Gastroesophageal sphincter (tissue), 4 donors: Measurements from ENCODE around the gene DZIP1. TPM values are rescaled to one million over a fixed set of nuclear protein-coding genes. Genes with fewer than 3 reads are reported as not detected.

Source experiments
- ATAC-seq: fragments of 150-250 bp; one replicate; pipeline ENCODE4 v1.9.1; 2016; ENCODE audit warnings: mild to moderate bottlenecking, moderate library complexity
- H3K27ac ChIP-seq, 4 donors: fragments of 200-600 bp; sonication (generic) in 3 of 4; 1 replicate in 3 of 4; 2 replicates in 1 of 4; pipeline ENCODE4 v1.5.1; 2016 to 2019
- H3K27me3 ChIP-seq: fragments of 200-600 bp; sonication (generic); one replicate; pipeline ENCODE4 v1.5.1; 2019
- H3K36me3 ChIP-seq, 2 donors: fragments of 200-600 bp; sonication (generic); one replicate each; pipeline ENCODE4 v1.5.1; 2019; ENCODE audit warnings: control low read depth in 1 of 2
- H3K4me1 ChIP-seq, 3 donors: fragments of 200-600 bp; sonication (generic); 1 replicate in 2 of 3; 2 replicates in 1 of 3; pipeline ENCODE4 v1.5.1; 2016 to 2019; ENCODE audit warnings: control low read depth in 2 of 3
- H3K4me3 ChIP-seq, 2 donors: fragments of 200-600 bp; sonication (generic); one replicate each; pipeline ENCODE4 v1.5.1; 2019; ENCODE audit warnings: mild to moderate bottlenecking in 1 of 2, moderate library complexity in 1 of 2
- H3K9me3 ChIP-seq, 3 donors: fragments of 200-600 bp; sonication (generic); one replicate each; pipeline ENCODE4 v1.5.1; 2017 to 2019; ENCODE audit warnings: control low read depth in 2 of 3
- EP300 ChIP-seq: sonication (generic); formaldehyde crosslinking; IDR thresholded peaks from one replicate; pipeline ENCODE4 v1.6.1; 2017; ENCODE audit warnings: antibody characterized with exemption, mild to moderate bottlenecking
- POLR2A ChIP-seq, 2 donors: fragments of 450-650 bp; IDR thresholded peaks; one replicate each; pipeline ENCODE4 v1.6.1; 2017; ENCODE audit warnings: antibody characterized with exemption in 2 of 2, mild to moderate bottlenecking in 2 of 2, moderate library complexity in 1 of 2
- POLR2AphosphoS5 ChIP-seq: sonication (generic); formaldehyde crosslinking; IDR thresholded peaks from one replicate; pipeline ENCODE4 v1.6.1; 2017; ENCODE audit warnings: antibody characterized with exemption
- WGBS, 2 donors: methylation state at CpG; one replicate each; pipeline ENCODE4 v1.1.5; 2018; ENCODE audit warnings: low coverage in 1 of 2; 5-methylcytosine and 5-hydroxymethylcytosine counted together
- total RNA-seq, 4 donors: library from RNA; depleted of rRNA; stranded (reverse); fragments of >200 nt; gene quantifications; one replicate each; pipeline ENCODE4 v1.1.0, GENCODE V29; 2016
- TF ChIP-seq, protein P1 (sequence below), 4 experiments: fragments of 200-600 bp in 2 of 4; fragments of 450-650 bp in 2 of 4; sonication (generic) in 1 of 4; IDR thresholded peaks; one replicate each; pipeline ENCODE4 v1.5.1; 2017 to 2019; ENCODE audit warnings: antibody characterized with exemption in 4 of 4, mild to moderate bottlenecking in 2 of 4, moderate library complexity in 2 of 4

Gene DZIP1
- total RNA-seq, 4 donors from 2014 or later, result 17.7 to 39.1 (median 28.6) TPM

DNA sequence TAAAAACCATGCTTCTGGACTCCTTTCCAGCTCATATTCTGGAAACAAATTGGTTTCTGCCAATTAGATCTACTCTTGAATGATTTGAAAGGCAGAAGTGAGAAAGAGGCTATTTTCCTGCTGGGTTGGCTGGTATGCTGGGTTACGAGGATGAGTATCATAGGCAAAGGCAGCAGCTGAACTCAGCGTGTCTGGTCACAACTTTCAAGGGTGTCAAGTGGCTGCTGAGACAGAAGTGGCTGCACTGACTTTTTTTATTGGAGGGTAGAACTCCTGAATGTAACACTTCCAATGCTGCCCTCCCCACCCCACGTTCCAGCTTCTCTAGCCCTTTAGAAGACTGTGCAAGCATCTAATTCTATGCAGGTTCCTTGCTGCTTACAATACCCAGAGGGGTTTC is 8.3 kb upstream of the DZIP1 start:
- TF ChIP-seq POLR2A (IDR thresholded peaks at IDR 0.05) (no peak), EP300 (no peak), POLR2AphosphoS5 (no peak)
- TF ChIP-seq, protein P1, sequence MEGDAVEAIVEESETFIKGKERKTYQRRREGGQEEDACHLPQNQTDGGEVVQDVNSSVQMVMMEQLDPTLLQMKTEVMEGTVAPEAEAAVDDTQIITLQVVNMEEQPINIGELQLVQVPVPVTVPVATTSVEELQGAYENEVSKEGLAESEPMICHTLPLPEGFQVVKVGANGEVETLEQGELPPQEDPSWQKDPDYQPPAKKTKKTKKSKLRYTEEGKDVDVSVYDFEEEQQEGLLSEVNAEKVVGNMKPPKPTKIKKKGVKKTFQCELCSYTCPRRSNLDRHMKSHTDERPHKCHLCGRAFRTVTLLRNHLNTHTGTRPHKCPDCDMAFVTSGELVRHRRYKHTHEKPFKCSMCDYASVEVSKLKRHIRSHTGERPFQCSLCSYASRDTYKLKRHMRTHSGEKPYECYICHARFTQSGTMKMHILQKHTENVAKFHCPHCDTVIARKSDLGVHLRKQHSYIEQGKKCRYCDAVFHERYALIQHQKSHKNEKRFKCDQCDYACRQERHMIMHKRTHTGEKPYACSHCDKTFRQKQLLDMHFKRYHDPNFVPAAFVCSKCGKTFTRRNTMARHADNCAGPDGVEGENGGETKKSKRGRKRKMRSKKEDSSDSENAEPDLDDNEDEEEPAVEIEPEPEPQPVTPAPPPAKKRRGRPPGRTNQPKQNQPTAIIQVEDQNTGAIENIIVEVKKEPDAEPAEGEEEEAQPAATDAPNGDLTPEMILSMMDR (IDR thresholded peaks at IDR 0.05), result no peak
- H3K36me3 ChIP-seq, result no peaks in the 10 kb centered on the region
- 57 to 65% methylated on average over 3 of the region's 3 CpGs for WGBS, 2 donors
- H3K4me1 ChIP-seq, result no peaks in the 10 kb centered on the region
- H3K9me3 ChIP-seq, result peaks cover 0 to under 1% (median 0%) of the 10 kb centered on the region in 3 donors
- ATAC-seq, result no peak
- H3K27me3 ChIP-seq, result peaks cover 12% of the 10 kb centered on the region
- no peak overlapping the region for H3K4me3 ChIP-seq
- no peak overlapping the region for H3K27ac ChIP-seq

DNA sequence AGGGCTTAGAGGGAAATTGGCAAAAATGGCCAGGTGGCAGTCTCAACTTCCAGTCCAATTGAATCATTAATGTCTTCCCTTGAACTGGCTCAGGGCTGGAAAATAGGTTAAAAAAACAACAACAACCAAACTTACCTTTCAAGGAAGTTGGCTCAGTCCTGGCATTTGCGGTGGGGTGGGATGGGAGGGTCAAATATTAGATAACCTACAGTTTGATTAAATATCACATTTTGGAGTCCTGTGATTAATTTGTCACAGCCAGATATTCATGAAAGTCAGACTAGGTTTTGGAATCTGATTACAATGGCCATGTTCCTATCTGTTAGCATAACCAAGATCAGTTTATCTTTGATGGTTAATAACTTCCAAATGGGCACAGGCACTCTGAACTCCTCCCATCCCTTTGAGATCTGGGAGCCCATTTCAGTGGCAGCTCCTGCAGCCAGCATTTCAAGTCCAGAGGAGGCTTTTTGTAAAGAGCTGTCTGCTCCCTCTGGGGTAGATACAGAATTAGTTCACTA is 7.8 kb upstream of the DZIP1 start:
- no peak for ATAC-seq
- no peak for TF ChIP-seq POLR2A (IDR thresholded peaks at IDR 0.05)
- no peak for TF ChIP-seq EP300
- TF ChIP-seq POLR2AphosphoS5, result no peak
- TF ChIP-seq, protein P1 (IDR thresholded peaks at IDR 0.05), result no peak
- H3K4me3 ChIP-seq, result no peak overlapping the region
- no peak overlapping the region for H3K27ac ChIP-seq
- H3K27me3 ChIP-seq, result peaks cover 6% of the 10 kb centered on the region
- H3K36me3 ChIP-seq, result no peaks in the 10 kb centered on the region
- no peaks in the 10 kb centered on the region for H3K4me1 ChIP-seq
- WGBS, 2 donors, result 67 to 82% methylated on average over 1 of the region's 1 CpG
- no peaks in the 10 kb centered on the region for H3K9me3 ChIP-seq

DNA sequence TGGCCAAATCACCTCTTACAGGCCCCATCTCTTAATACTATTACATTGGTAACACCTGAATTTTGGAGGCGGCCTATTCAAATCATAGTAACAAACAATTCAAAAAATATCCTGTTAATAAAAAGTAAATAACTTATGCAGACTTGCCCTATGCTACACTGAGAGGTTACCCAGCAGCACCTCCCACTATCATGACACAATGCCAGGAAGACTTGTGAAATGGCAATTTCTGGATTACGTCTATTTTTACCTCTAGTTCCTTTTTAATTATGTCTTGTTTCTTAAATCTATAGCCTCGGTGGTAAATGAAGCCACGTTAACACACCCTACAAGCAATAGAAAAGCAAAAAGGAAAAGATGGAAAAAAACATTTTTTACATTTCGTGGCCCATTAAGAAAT is 6.2 kb upstream of the DZIP1 start:
- no peaks in the 10 kb centered on the region for H3K36me3 ChIP-seq
- no peak for ATAC-seq
- WGBS, 2 donors, result 84% methylated on average over 2 to 5 of the region's 5 CpGs

DNA sequence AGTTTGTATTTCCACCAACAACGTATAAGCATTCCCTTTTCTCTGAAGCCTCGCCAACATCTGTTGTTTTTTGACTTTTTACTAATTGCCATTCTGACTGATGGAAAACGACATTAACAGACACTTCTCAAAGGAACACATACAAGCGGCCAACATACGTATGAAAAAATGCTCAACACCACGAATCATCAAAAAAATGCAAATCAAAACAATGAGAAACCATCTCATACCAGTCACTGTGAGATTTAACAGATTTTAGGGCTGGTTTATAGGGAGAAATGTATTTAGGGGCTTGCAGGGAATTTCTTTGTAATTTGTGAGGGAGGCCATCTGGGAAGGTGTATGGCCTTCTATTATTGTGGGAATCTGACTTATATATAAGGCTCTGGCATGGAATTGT is 2.8 kb upstream of the DZIP1 start:
- peaks cover 13% of the 10 kb centered on the region for H3K27me3 ChIP-seq
- TF ChIP-seq EP300, result no peak
- TF ChIP-seq, protein P1 (IDR thresholded peaks at IDR 0.05), result no peak
- WGBS, 2 donors, result 82 to 84% methylated on average over 6 of the region's 6 CpGs

More for the DNA sequence above, 6.2 kb upstream of the DZIP1 start:
- Histone ChIP-seq H3K9me3 (no peaks in the 10 kb centered on the region), H3K27me3 (no peaks in the 10 kb centered on the region), H3K4me3 (no peak overlapping the region), H3K4me1 (no peaks in the 10 kb centered on the region), H3K27ac (no peak overlapping the region)
- TF ChIP-seq POLR2AphosphoS5 (no peak), POLR2A (IDR thresholded peaks at IDR 0.05) (no peak)
- TF ChIP-seq, protein P1 (IDR thresholded peaks at IDR 0.05), result no peak

DNA sequence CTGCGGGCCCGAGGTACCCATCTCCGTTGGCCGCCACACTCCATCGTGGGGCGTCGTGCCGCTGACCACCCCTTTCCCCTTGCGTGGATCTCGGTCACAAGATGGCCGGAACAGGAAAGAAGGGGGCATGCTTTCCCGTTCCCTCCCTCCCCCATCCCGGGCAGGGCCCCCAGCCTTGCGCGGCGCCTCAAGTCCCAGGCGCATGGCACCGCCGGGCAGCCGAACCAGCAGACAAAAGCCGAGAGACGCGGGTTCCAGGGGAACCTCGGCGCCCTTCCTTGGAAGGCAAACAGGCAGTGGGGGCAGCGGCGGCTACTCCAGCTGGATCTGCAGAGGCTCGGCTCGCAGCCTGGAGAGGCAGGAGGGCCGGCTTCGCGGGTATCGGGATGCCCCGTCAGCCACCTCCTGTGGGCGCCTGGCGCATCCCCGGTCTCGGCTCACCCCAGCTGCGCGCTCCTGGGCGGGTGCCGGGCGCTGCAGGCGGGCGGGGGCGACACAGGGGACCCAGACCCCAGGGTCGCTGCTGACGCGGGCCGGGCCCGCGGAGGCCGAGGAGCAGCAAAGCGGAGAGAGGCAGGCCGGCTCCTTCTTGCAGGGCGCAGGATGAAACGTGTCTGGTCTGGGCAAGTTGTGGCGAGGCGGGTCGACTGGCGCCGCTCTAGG is 439 bp downstream of the DZIP1 start:
- no peaks in the 10 kb centered on the region for H3K9me3 ChIP-seq
- no peaks in the 10 kb centered on the region for H3K36me3 ChIP-seq
- TF ChIP-seq, protein P1 (IDR thresholded peaks at IDR 0.05), result no peak
- TF ChIP-seq EP300, result no peak
- no peak for TF ChIP-seq POLR2AphosphoS5
- TF ChIP-seq POLR2A (IDR thresholded peaks at IDR 0.05), result no peak
- H3K27me3 ChIP-seq, result peaks cover 24% of the 10 kb centered on the region
- H3K4me3 ChIP-seq, result peak overlapping the region; percentile 37 to 80
- WGBS, 2 donors, result no CpG with 5 or more reads among the region's 62 CpGs
- H3K27ac ChIP-seq, result peak overlapping the region in 3 of 4 donors; percentile 81 to 86 (median 84)
- H3K4me1 ChIP-seq, result peaks cover 0 to 40% (median 11%) of the 10 kb centered on the region in 3 donors
- ATAC-seq, result peak; percentile 48

More for the DNA sequence above, 2.8 kb upstream of the DZIP1 start:
- Histone ChIP-seq H3K27ac (no peak overlapping the region), H3K36me3 (no peaks in the 10 kb centered on the region), H3K9me3 (no peaks in the 10 kb centered on the region), H3K4me1 (peaks cover 0 to 28% (median 11%) of the 10 kb centered on the region in 3 donors), H3K4me3 (no peak overlapping the region)
- ATAC-seq, result no peak
